HepG2 (cell line): Measurements from ENCODE around the gene ACSL4. TPM values are rescaled to one million over a fixed set of nuclear protein-coding genes. Genes with fewer than 3 reads are reported as not detected.

ENCODE experiments used
- DRAP1 ChIP-seq: IDR thresholded peaks from 2 replicates; pipeline ENCODE4 v1.6.1; 2016; ENCODE audit warnings: missing genetic modification reagents, missing compliant biosample characterization
- REST ChIP-seq, 2 experiments: IDR thresholded peaks; 2 replicates each; pipeline ENCODE4 v1.6.1; 2011 to 2012; ENCODE audit warnings: low read length in 2 of 2, borderline replicate concordance in 1 of 2, low read depth in 1 of 2, mild to moderate bottlenecking in 1 of 2, moderate library complexity in 1 of 2
- RXRA ChIP-seq: sonication (generic); formaldehyde crosslinking; IDR thresholded peaks from 2 replicates; pipeline ENCODE4 v1.5.1; 2020; ENCODE audit warnings: missing genetic modification reagents
- THAP8 ChIP-seq: sonication (generic); formaldehyde crosslinking; IDR thresholded peaks from 2 replicates; pipeline ENCODE4 v1.5.1; 2020; ENCODE audit warnings: missing genetic modification reagents, mild to moderate bottlenecking, borderline replicate concordance
- ZFP36L2 ChIP-seq: sonication (generic); formaldehyde crosslinking; IDR thresholded peaks from 2 replicates; pipeline ENCODE4 v1.4.0; 2020; ENCODE audit warnings: missing genetic modification reagents
- ZFX ChIP-seq: sonication (generic); formaldehyde crosslinking; IDR thresholded peaks from 2 replicates; pipeline ENCODE4 v1.4.0; 2020; ENCODE audit warnings: mild to moderate bottlenecking, low read depth, missing genetic modification reagents, moderate library complexity
- ZNF503 ChIP-seq: sonication (generic); formaldehyde crosslinking; IDR thresholded peaks from 2 replicates; pipeline ENCODE4 v1.4.0; 2020; ENCODE audit warnings: missing genetic modification reagents
- ZNF816 ChIP-seq: sonication (generic); formaldehyde crosslinking; IDR thresholded peaks from 2 replicates; pipeline ENCODE4 v1.8.0; 2022; ENCODE audit warnings: missing genetic modification reagents, mild to moderate bottlenecking, borderline replicate concordance
- polyA plus RNA-seq, 8 experiments: library from polyadenylated mRNA; depleted of rRNA in 3 of 8; stranded (reverse) in 7 of 8; unstranded in 1 of 8; fragments of >200 nt; fragmentation: Illumina TruSeq in 4 of 8; extraction: Trizol in 4 of 8; gene quantifications; 2 replicates each; pipeline versions ENCODE4 v1.2.1 to v1.2.3, GENCODE V29; 2011 to 2016; ENCODE audit warnings: low read depth in 4 of 8, missing spikeins in 1 of 8, mixed read lengths in 1 of 8; ENCODE audit not compliant: insufficient read depth in 1 of 8
- total RNA-seq, 5 experiments: library from RNA; depleted of rRNA; stranded (reverse); fragments of >200 nt; fragmentation: Illumina TruSeq; extraction: Trizol; gene quantifications; 2 replicates each; pipeline ENCODE4 v1.2.3, GENCODE V29; 2016; ENCODE audit warnings: low read depth in 1 of 5
- TF ChIP-seq, protein P1 (sequence below): sonication (generic); formaldehyde crosslinking; IDR thresholded peaks from 2 replicates; pipeline ENCODE4 v1.4.0; 2020; ENCODE audit warnings: missing genetic modification reagents
- TF ChIP-seq, protein P2 (sequence below): sonication (generic); formaldehyde crosslinking; IDR thresholded peaks from 2 replicates; pipeline ENCODE4 v1.4.0; 2020; ENCODE audit warnings: missing genetic modification reagents
- TF ChIP-seq, protein P3 (sequence below): sonication (generic); formaldehyde crosslinking; conservative IDR thresholded peaks from 2 replicates; pipeline ENCODE4 v1.4.0; 2020; ENCODE audit warnings: mild to moderate bottlenecking, missing genetic modification reagents, moderate library complexity

ACSL4 gene
- total and polyA plus RNA-seq, 2 of the 13 experiments (the other 11 are each of a cell fraction or from before 2014, with no cell fraction given): 207 to 316 TPM

DNA sequence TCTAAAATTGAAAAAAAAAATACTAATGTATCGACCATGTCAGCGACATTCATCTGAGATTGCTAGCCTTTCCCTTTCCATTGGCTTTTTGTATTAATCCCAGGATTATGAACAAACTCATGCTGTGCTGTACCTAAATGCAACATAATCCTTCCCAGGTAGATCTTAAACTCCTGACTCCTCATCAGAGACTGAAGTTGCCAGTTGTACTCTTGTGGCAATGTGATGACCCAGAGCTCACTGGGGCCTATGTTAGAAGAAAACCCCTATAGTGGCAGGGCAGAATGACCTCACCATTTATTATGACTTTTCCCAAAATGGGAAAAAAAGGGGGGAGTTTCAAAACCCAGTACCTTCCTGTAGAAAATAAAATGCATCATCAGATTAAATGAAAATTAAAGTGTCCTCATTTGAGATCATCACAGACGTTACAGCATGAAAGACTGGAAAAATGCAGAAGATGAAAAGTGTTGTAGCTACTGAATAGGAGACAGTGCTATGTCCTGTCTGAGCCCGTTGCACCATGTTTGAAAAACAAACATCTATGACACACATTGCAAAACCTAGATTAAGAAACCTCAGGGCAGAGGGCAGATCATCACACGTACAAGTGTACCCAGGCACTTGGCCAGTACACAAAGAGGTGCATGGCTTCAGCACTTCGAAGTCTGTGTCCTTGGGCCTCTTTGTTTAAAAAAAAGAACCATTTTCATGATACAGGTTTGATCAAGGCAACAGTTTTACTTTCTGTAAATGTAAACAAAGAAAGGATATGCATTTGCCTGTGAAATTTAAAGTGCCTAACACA lies 6.8 kb upstream of the ACSL4 start (continued):
- peak in 1 of 2 experiments; percentile 84; a peak in 2 of 4 replicates for TF ChIP-seq REST (IDR thresholded peaks at IDR 0.05; ENCODE audit: borderline replicate concordance in 1 of 2, low read depth in 1 of 2, low read length in 2 of 2)
- no peak for TF ChIP-seq THAP8 (CRISPR knock-in tag)
- no peak for TF ChIP-seq ZNF816 (CRISPR knock-in tag)
- TF ChIP-seq, protein P1, sequence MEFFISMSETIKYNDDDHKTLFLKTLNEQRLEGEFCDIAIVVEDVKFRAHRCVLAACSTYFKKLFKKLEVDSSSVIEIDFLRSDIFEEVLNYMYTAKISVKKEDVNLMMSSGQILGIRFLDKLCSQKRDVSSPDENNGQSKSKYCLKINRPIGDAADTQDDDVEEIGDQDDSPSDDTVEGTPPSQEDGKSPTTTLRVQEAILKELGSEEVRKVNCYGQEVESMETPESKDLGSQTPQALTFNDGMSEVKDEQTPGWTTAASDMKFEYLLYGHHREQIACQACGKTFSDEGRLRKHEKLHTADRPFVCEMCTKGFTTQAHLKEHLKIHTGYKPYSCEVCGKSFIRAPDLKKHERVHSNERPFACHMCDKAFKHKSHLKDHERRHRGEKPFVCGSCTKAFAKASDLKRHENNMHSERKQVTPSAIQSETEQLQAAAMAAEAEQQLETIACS (CRISPR knock-in tag): peak; percentile 29; the same call in 1 of the 2 replicates
- TF ChIP-seq ZFP36L2 (CRISPR knock-in tag): no peak
- peak; percentile 52 for TF ChIP-seq DRAP1 (CRISPR knock-in tag)
- TF ChIP-seq, protein P2, sequence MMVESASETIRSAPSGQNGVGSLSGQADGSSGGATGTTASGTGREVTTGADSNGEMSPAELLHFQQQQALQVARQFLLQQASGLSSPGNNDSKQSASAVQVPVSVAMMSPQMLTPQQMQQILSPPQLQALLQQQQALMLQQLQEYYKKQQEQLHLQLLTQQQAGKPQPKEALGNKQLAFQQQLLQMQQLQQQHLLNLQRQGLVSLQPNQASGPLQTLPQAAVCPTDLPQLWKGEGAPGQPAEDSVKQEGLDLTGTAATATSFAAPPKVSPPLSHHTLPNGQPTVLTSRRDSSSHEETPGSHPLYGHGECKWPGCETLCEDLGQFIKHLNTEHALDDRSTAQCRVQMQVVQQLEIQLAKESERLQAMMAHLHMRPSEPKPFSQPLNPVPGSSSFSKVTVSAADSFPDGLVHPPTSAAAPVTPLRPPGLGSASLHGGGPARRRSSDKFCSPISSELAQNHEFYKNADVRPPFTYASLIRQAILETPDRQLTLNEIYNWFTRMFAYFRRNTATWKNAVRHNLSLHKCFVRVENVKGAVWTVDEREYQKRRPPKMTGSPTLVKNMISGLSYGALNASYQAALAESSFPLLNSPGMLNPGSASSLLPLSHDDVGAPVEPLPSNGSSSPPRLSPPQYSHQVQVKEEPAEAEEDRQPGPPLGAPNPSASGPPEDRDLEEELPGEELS (CRISPR knock-in tag): peak; percentile 98
- TF ChIP-seq, protein P3, sequence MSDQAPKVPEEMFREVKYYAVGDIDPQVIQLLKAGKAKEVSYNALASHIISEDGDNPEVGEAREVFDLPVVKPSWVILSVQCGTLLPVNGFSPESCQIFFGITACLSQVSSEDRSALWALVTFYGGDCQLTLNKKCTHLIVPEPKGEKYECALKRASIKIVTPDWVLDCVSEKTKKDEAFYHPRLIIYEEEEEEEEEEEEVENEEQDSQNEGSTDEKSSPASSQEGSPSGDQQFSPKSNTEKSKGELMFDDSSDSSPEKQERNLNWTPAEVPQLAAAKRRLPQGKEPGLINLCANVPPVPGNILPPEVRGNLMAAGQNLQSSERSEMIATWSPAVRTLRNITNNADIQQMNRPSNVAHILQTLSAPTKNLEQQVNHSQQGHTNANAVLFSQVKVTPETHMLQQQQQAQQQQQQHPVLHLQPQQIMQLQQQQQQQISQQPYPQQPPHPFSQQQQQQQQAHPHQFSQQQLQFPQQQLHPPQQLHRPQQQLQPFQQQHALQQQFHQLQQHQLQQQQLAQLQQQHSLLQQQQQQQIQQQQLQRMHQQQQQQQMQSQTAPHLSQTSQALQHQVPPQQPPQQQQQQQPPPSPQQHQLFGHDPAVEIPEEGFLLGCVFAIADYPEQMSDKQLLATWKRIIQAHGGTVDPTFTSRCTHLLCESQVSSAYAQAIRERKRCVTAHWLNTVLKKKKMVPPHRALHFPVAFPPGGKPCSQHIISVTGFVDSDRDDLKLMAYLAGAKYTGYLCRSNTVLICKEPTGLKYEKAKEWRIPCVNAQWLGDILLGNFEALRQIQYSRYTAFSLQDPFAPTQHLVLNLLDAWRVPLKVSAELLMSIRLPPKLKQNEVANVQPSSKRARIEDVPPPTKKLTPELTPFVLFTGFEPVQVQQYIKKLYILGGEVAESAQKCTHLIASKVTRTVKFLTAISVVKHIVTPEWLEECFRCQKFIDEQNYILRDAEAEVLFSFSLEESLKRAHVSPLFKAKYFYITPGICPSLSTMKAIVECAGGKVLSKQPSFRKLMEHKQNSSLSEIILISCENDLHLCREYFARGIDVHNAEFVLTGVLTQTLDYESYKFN (CRISPR knock-in tag): peak; percentile 93
- TF ChIP-seq ZNF503 (CRISPR knock-in tag): peak; percentile 88
- peak; percentile 85; the same call in 1 of the 2 replicates for TF ChIP-seq RXRA (CRISPR knock-in tag)
- 0 out of 2 replicates have a peak, but pooled peaks have one; percentile 40 for TF ChIP-seq ZFX (CRISPR knock-in tag)
